ENCODE measurements around the gene ADORA2A. TPM values are rescaled to one million over a fixed set of nuclear protein-coding genes. Genes with fewer than 3 reads are reported as not detected.

The ADORA2A gene
- polyA plus RNA-seq, 10 donors: 7.1 to 13.1 (median 9.8) TPM

DNA sequence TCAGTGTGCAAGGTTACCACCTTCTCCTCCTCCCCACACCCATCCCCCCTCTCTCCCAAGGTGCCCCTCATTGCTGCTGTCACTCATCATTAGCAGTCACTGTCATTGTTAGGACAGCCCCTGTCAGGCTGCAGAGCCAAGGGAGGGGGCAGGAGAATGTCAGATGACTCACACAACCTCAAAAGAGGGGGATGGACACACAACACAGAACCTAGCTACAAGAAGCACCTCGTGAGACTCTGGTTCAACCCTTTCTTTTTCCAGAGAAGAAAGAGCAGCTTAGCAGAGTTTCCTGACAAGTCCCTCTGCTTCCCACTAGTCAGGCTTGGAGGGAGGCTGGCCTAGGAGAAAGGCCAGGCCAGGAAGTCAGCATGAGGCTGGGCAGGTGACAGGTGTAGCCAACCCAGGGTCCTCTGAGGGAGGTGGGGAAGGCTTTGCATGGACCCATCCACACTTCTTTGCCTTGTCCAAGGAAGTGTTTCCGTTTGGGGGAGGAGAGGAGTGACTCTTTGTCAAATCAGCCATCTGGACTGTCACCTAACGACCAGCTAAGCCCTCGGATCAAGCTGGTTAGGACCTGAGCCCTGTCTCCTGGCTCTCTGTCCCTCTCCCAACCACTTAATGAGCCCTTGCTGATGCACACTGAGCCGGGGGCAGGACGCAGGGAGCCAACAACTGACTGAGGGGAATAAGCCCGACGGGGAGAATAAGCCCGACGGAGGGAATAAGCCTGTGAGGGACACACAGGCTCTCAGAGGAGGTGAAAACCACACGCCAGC lies 18.3 kb downstream of the ADORA2A start:
- no peak for DNase-seq

DNA sequence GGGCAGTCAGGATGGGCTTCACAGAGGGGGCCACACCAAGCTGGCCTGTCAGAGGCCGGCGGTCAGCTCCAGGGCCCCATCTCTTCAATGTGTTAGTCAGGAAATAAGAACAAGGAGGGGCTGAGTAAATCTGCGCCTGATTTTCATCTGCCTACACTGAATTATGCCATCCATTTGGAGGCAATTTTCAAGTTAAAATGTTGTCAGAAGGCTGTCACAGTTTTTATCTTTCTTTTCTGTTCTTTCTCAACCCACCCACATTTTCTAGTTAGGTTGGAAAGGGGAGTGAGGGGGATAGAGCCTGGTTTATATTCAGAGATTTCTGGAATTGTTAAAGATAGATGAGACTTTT lies 18.8 kb downstream of the ADORA2A start:
- DNase-seq: no peak

DNA sequence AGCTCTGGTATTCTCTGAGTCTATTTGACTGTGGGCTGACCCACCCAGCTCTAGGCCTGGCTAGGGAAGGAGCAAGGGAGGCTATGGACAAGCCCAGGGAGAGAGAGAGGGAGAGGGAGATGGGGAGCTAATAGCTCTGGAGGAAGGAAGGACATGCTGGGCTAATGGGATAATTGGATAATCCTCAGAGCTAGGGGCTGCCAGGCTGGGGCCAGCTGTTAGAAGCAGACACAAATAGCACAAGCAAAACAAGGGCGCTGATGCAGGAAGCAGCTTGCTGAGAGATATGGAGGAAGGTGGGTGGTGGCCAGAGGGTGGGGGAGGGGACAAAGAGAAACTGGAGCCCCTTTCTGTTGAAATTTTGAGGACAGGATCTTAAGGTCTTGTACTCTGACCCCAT lies 23.2 kb downstream of the ADORA2A start:
- DNase-seq: peak in 1 of 3 donors; percentile 72

DNA sequence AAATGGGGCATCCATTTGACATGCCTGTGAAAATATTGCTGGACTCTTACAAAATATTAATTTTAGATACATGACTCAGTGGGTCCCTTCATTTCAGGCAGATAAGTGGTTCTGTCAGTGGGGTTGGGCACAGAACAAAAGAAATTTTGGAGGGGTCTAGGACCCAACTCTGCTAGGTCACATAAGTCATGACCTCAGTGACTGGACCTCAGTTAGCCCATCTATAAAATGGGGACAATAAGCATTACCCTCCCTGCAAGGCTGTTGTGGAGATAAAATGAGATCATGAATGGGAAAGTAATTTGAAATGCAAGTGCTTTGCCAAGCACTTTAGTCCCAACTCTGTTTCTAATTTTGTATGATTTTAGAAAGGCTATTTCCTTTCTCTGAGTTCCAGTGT lies 23.8 kb downstream of the ADORA2A start:
- no peak for DNase-seq

DNA sequence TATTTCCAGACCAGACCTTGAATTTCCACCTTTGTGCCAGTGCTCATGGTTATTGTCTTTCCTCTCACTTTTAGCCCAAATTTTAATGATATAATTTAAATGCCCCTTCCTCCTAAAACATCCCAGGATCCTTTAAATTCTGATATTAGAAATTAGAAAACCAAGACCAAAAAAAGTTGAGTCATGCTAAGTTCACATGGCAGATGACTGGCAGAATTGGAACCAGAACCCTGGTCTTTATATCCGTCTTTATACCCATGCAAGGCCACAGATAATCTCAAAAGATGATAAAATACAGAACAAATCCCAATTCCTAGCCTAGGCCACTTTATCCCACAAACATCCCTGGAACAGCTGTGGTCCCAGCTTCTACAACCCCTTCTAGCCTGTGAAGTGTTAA lies 26.5 kb downstream of the ADORA2A start:
- no peak for DNase-seq

DNA sequence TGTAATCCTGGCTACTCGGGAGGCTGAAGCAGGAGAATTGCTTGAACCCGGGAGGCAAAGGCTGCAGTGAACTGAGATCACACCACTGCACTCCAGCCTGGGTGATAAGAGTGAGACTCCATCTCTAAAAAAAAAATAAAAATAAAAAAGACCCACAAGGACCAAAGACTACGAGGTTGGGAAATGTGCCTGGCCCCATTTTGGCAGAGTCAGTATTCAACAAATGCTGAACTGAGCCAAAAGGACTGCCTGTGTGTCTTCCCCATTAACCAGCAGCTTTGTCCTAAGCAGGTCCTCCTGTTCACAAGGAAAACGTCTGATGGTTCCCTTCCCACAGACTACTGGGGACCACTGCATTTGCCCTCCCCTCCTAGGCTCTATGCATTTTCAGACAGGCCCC lies 27.6 kb downstream of the ADORA2A start:
- DNase-seq: no peak

DNA sequence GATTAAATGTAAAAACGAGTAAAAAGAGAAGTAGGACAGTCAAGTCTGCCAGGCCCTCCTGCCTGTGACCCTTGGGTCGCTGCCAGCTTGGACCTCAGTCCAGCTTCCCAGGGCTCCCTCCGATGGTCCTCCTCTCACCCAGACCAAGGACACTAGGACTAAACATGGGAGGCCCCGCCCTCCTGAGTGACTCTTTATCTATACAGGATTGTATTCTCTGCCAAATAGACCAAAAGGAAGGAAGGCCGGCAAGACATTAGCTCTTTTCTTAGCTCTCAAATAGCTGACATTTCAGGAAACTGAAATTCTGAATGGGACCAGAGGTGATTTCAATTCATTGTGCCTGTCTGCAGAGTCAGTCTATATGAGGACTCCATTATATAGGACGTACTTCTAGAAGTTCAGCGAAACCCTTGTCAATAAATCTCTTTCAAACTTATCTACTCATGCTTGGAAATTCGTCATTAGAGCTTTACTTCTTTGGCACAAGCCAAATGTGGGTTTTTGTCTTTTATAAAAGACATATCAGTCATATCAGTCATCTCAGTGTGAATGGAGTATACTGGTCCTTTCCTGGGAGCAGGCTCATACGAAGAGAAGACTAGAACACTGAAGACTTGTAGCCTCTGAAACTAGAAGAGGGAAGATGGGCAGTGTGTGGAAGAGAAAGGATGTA lies 28.5 kb downstream of the ADORA2A start:
- DNase-seq: peak in 1 of 3 donors; percentile 63

DNA sequence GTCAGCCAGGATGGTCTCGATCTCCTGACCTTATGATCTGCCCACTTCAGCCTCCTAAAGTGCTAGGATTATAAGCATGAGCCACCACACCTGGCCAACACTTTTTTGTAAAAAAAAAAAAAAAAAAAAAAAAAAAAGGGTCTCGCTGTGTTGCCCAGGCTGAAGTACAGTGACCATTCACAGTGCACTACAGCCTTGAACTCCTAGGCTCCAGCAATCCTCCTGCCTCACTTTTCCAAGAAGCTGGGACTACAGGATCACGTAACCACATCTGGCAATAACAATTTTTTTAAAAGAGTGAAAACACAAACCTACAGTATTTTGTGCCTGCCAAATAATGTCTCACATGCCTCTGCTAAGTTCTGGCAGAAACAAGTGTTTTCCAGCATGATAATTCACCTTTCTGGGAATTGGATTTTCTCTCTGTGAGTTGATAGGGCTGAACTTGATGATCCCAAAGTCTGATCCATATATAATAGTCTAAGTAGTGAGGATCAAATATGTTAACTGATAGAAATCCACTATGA lies 30.6 kb downstream of the ADORA2A start:
- peak in 2 of 3 donors; percentile 54 to 70 for DNase-seq

DNA sequence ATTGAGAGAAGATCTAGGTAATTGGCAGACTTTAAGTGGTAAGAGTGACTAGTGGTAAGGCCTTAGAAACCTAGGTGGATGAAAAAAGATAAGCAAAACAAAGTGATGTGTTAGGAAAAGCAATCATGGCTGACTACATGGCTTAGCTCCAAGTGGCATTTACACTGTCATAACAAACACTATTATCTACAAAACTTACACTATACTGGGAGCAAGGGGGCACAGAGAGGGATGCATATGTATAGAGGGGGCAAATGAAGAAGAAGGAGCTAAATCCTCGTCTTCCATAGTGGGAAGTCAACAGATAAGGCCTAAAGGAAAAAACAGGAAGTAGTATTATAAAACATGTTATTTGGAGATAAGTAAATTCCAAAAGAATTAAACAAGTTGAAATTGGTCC lies 32.5 kb downstream of the ADORA2A start:
- no peak for DNase-seq

DNA sequence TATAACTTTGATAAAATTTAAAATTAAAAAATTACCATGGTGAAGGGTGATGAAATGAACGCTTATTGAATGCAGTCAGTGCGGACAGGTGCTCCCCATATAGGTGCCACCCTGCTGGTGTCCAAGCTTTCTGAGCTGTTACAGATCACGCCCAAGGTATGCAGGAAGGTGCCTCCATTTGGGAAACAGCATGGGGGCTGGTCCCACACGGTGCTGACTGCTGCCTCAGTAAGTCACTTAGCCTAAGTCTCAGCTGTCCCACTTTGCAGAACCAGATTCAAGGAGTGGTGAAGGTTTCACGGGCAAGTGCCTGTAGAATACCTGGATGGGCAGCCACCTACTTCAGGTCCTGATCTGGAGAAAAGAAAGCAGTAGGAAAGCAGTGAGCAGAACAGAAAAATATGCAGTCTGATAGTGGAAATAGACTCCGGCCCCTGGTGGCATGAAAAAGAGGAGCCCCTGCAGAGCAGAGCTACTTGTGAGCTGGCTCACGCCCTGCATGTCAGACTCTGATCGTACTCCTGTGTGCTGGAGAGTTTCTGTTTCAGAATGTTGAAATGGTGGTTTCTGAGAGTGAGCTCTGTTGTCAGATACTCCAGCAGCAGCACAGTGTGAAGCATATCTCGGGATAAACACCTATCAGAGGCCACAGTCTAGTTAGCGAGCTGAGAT lies 33.2 kb downstream of the ADORA2A start:
- no peak for DNase-seq

DNA sequence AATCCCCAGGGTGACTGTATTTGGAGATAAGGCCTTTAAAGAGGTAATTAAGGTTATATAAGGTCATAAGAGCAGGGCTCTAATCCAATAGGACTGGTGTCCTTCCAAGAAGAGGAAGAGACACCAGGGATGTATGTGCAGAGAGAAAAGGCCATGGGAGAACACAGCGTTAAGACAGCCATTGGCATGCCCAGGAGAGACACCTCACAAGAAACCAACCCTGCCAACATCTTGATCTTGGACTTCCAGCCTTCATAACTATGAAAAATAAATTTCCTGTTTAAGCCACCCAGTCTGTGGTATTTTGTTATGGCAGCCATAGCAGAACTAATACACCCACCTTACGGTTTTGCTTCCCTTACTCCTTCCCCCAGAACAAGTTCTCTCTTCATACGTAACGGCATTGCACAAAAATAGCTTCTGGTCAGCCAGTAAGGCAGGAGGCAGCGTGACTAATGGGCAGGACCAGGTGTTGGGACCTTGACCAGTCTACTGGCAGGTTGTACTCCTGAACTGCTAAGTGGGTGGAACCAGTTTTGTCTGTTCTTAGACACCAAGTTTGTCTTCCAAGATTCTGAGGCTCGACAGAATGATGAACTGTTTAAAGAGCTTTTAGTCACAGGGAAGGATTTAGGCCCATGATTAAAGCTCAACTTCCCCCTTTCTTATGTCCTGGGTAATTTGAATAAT lies 35.8 kb downstream of the ADORA2A start:
- no peak for DNase-seq

DNA sequence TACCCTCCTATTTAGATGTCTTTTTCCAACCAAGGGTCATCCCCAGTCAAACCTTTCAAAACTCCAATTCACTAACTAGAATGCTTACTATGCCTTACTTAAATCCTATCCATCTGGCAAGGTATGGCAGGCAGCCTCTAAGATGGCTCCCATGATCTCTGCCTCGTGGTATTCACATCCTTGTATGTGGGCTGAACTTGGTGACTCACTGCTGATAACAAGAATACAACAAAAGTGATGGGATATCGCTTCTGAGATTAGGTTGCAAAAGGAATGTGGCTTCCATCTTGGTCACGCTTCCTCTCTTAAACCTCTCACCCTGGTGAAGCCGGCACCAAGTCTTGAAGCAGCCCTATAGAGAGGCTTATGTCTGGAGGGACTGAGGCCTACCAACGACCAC lies 38.2 kb downstream of the ADORA2A start:
- DNase-seq: no peak

DNA sequence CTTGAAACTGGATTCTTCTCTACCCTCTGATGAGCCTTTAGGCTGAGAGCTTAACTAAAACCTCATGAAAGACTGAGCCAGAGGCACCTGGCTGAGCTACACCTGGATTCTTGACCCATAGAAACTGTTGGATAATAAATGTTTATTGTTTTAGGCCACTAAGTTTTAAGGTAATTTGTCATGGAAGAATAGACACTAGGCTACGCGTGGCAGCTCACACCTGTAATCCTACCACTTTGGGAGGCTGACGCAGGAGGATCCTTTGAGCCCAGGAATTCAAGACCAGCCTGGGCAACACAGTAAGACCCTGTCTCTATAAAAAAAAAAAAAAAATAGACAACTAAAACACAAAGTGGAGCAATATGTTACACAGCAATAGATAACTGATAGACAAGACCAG lies 38.6 kb downstream of the ADORA2A start:
- no peak for DNase-seq

DNA sequence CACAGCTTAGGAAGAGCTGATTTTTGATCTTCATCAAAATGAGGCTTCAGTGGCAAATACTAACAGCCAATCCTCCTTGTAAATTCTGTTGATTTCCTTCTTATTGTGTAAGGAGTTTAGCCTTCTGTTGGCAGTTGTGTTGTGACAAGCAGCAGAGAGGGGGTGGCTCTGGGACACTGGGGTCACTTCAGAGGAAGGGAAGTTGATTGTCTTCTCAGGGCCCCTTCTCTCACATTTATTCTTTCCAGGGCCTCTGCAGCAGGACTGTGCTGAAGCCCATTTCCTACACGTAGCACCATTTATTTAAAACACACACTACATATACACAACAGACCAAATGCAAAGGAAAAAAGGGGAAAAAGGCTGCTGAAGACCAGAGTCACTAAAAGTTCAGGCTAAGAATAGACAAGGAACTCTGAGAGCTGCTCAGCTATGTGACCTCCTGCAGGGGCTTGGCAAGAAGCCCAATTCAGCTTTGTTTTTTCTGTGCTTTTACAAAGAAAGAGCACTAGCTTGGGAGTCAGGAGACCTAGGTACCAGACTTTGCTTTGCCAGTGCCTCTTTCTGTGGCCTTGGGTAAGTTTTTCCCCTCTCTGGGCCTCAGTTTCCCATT lies 39.4 kb downstream of the ADORA2A start:
- DNase-seq: peak; percentile 71 to 87 (median 82)

DNA sequence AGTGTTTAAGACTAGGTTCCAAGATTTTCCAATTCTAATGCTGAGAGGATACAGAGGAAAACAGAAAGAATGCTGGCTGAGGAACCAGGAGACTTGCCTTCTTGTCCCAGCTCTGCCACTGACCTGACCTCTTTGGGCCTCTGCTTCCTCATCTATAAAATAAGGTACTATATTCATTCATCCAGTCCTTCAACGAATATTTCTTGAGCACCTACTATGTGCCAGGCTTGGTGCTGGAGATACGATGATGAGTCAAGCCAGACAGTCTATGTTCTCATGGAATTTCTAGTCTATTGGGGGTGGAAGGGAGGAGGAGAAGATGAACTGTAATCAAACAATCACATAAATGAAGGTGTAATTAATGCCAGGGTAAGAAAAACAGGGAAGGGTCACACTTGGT lies 39.9 kb downstream of the ADORA2A start:
- no peak for DNase-seq

DNA sequence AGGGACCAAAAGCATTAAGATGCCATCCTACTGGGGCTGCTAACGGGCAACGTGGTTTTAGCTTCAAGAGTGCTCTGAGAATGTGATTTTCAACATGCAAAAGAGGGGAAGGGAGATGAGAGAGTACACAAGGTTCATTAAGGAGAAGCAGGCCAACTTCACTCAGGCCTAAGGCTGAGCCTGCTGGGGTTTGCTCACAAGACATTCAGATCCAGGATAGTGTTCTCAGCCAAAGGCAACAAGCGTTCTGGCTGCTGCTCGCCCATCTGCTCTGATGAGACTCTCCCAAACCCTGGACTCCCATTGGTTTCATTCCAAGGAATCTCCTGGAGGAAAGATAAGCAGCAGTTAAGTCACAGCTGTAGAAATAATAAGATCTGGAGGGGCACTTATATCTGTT lies 44.2 kb downstream of the ADORA2A start:
- peak; percentile 69 to 79 (median 70) for DNase-seq

DNA sequence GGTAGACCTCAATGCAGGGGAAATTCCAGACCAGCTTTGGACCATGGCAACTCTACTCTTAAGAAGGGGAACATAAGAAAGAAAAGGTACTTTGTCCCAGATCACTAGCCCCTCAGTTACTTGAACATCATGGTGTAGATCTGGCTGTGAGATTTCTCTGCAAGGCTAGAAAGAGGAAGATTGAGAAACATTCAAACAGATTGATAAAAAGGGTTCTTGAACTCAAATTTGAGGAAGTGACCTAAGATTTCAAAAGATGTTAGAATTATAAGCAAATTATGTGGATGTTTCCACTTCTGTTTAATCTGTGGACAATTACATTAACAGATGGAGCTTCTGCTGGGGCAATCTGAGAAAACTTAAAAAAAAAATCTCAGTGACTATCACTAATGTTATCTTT lies 45.9 kb downstream of the ADORA2A start:
- DNase-seq: no peak

DNA sequence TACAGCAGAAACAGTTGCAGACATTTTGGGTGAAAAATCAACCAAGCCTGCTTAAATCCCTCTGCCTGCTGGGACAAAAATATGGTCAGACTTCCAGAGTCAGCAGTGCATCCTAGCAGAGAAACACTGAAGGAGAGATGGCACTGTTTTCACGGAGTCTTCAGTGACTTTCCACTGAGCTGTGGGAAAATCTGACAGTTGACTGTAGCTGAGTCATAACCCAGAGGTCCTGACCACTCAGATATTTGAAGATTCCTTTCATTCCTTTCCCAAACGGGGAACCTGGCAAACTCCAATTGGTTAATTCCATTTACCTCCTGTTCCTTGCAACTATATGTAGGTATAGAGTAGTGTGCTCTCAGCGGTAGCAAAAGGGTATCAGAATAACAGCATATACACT lies 46.8 kb downstream of the ADORA2A start:
- peak in 1 of 3 donors; percentile 80 for DNase-seq

DNA sequence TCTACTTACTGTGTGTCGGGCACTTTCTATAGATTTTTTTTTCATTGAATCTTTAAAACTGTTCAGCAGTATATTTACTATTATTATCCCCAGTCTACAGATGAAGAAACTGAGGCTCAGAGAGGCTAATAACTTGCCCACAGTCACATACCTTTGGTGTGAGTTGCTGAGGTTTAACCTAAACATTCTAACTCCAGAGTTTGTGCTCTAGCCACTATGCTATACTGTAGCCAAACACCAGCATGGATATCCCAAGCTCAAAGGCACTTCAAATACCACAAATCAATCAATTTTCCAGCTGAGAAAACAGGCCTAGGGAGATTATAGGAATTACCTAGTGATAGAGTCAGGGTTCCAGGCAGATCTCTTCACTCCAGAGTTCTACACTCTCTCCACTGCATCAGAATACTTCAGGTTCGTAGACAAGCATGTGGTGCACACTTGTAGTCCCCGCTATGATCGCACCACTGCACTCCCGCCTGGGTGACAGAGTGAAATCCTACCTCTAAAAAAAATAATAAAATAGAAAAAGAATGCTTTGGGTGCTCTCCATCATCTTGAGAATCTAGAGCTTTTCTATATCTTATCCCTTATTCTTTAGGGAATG lies 47.4 kb downstream of the ADORA2A start:
- no peak for DNase-seq

DNA sequence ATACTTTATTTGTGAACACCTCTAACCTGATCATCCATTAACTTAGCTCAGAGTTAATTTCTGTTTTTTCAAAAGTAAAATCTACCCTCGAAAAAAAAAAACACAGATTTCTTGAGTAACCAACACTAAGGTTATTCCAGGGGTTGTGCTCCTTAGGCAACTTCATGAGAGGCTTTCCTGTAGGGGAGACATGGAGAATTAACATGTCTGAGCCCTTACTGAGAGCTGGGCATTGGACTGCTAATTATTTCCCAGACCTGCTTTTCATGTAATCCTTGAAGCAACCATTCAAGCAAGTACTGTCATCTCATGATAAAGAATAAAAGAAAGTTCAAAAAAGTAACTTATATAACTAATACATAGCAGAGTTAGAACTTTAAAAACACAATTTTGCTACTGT lies 54.2 kb downstream of the ADORA2A start:
- no peak for DNase-seq

DNA sequence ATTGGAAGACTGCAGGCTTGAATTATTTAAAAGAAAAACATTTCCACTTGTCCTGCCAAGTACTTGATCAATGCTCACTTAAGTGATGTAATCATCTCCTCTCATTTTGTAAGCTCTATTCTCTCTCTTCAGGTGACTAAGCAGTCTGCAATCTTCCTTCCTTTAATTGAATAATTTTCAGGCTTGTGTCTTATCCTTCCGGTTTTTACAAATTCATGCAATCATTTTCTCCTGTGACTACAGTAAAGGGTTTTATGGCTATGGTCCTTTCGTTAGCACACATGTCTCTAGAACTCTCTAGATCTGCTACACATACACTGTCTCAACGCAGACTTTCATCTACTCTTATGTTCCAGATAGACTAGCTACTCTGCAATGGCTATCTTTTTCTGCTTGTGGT lies 55.2 kb downstream of the ADORA2A start:
- peak; percentile 65 to 78 (median 78) for DNase-seq

Measured in muscle of back (tissue), 11 donors.